GM23338 (cell line): ENCODE measurements around the gene GPR158. TPM values are rescaled to one million over a fixed set of nuclear protein-coding genes. Genes with fewer than 3 reads are reported as not detected.

Experiments used
- ATAC-seq: fragments of 200-7000 bp; cut with Tn5 transposase; 3 replicates; pipeline ENCODE4 v1.9.1; 2020
- DNase-seq: peaks from one replicate; pipeline ENCODE4 v3.0.0-alpha.2; 2015; ENCODE audit warnings: low spot score
- H2AFZ ChIP-seq: fragments of 200-600 bp; sonication (generic); 2 replicates; pipeline ENCODE4 v1.8.0; 2016; ENCODE audit warnings: antibody characterized with exemption, mild to moderate bottlenecking, moderate library complexity
- H3F3A ChIP-seq: fragments of 200-600 bp; sonication (generic); replicated peaks from 2 replicates; pipeline ENCODE4 v1.8.0; 2017; ENCODE audit warnings: antibody characterized with exemption, mixed run types, low read depth
- H3K27ac ChIP-seq: fragments of 200-600 bp; sonication (generic); 2 replicates; pipeline ENCODE4 v1.6.1; 2016; ENCODE audit warnings: low read depth
- H3K27me3 ChIP-seq: fragments of 200-600 bp; sonication (generic); 2 replicates; pipeline ENCODE4 v1.8.0; 2016; ENCODE audit warnings: mild to moderate bottlenecking, mixed run types, moderate library complexity; ENCODE audit not compliant: insufficient read depth
- H3K36me3 ChIP-seq: fragments of 200-600 bp; sonication (generic); 2 replicates; pipeline ENCODE4 v1.8.0; 2016; ENCODE audit warnings: mild to moderate bottlenecking; ENCODE audit not compliant: insufficient read depth
- H3K4me1 ChIP-seq: fragments of 200-600 bp; sonication (generic); 2 replicates; pipeline ENCODE4 v1.8.0; 2016; ENCODE audit warnings: mild to moderate bottlenecking, moderate library complexity; ENCODE audit not compliant: insufficient read depth
- H3K4me2 ChIP-seq: fragments of 200-600 bp; sonication (generic); 2 replicates; pipeline ENCODE4 v1.7.1; 2017; ENCODE audit warnings: mixed run types
- H3K4me3 ChIP-seq: fragments of 200-600 bp; sonication (generic); 2 replicates; pipeline ENCODE4 v1.6.1; 2016; ENCODE audit warnings: mixed run types
- H3K79me2 ChIP-seq: fragments of 200-600 bp; sonication (generic); replicated peaks from 2 replicates; pipeline ENCODE4 v1.8.0; 2017; ENCODE audit warnings: mild to moderate bottlenecking; ENCODE audit not compliant: insufficient read depth
- H3K9me2 ChIP-seq: fragments of 200-600 bp; sonication (generic); 2 replicates; pipeline ENCODE4 v1.8.0; 2017; ENCODE audit not compliant: insufficient read depth
- H4K20me1 ChIP-seq: fragments of 200-600 bp; sonication (generic); replicated peaks from 2 replicates; pipeline ENCODE4 v1.8.0; 2017; ENCODE audit warnings: mild to moderate bottlenecking; ENCODE audit not compliant: insufficient read depth
- H3K27ac Mint-ChIP-seq: 2 replicates; pipeline ENCODE4 v1.8.0; 2020; ENCODE audit warnings: inconsistent platforms, mild to moderate bottlenecking, moderate library complexity, mixed read lengths
- H3K27me3 Mint-ChIP-seq: 3 replicates; pipeline ENCODE4 v1.8.0; 2022; ENCODE audit warnings: low read depth, mild to moderate bottlenecking, moderate library complexity, mixed read lengths, inconsistent platforms; ENCODE audit not compliant: insufficient read depth, poor library complexity
- H3K36me3 Mint-ChIP-seq: 3 replicates; pipeline ENCODE4 v1.8.0; 2021; ENCODE audit warnings: low read depth, mild to moderate bottlenecking, inconsistent platforms, moderate library complexity, mixed read lengths
- H3K4me1 Mint-ChIP-seq: 3 replicates; pipeline ENCODE4 v1.8.0; 2020; ENCODE audit warnings: mild to moderate bottlenecking, inconsistent platforms, mixed read lengths
- H3K4me3 Mint-ChIP-seq: 3 replicates; pipeline ENCODE4 v1.8.0; 2021; ENCODE audit warnings: moderate library complexity, mild to moderate bottlenecking, inconsistent platforms, mixed read lengths
- H3K9me3 Mint-ChIP-seq: 3 replicates; pipeline ENCODE4 v1.8.0; 2020; ENCODE audit warnings: moderate library complexity, mild to moderate bottlenecking, inconsistent platforms, mixed read lengths
- CREB1 ChIP-seq: fragments of 250-450 bp; sonication (Bioruptor Pico); IDR thresholded peaks from 2 replicates; pipeline ENCODE4 v1.5.0; 2020; ENCODE audit warnings: low read depth, mild to moderate bottlenecking, moderate library complexity
- EZH2 ChIP-seq: fragments of 200-600 bp; sonication (generic); IDR thresholded peaks from one replicate; pipeline ENCODE4 v1.8.0; 2017; ENCODE audit warnings: antibody characterized with exemption, mild to moderate bottlenecking, low read depth; ENCODE audit not compliant: unreplicated experiment
- EZH2phosphoT487 ChIP-seq: fragments of 200-600 bp; sonication (generic); IDR thresholded peaks from one replicate; pipeline ENCODE4 v1.8.1; 2018; ENCODE audit warnings: antibody characterized with exemption; ENCODE audit not compliant: unreplicated experiment
- JUNB ChIP-seq: IDR thresholded peaks from one replicate; pipeline ENCODE4 v1.6.1; 2016; ENCODE audit warnings: antibody characterized with exemption; ENCODE audit not compliant: unreplicated experiment
- ZNF114 ChIP-seq: fragments of 250-450 bp; sonication (Bioruptor Pico); IDR thresholded peaks from 2 replicates; pipeline ENCODE4 v1.5.0; 2020; ENCODE audit warnings: mild to moderate bottlenecking, moderate library complexity
- ZNF331 ChIP-seq: fragments of 250-450 bp; sonication (Bioruptor Pico); IDR thresholded peaks from 2 replicates; pipeline ENCODE4 v1.5.0; 2020; ENCODE audit warnings: low read depth, mild to moderate bottlenecking, moderate library complexity
- ZNF462 ChIP-seq: fragments of 250-450 bp; sonication (Bioruptor Pico); IDR thresholded peaks from 2 replicates; pipeline ENCODE4 v1.5.0; 2020; ENCODE audit warnings: mild to moderate bottlenecking, moderate library complexity
- polyA plus RNA-seq: library from polyadenylated mRNA; unstranded; fragments of >200 nt; fragmentation: Nextera tagmentation; extraction: Ambion mirVana; gene quantifications from 2 replicates; pipeline ENCODE4 v1.2.1, GENCODE V29; 2016
- total RNA-seq: library from RNA; depleted of rRNA; stranded (reverse); fragments of >200 nt; shearing (Covaris generic); gene quantifications from 2 replicates; pipeline ENCODE4 v1.2.3, GENCODE V29; 2014
- TF ChIP-seq, protein P1 (sequence below): IDR thresholded peaks from 2 replicates; pipeline ENCODE4 v1.6.1; 2016; ENCODE audit warnings: antibody characterized with exemption

The GPR158 gene
- total and polyA plus RNA-seq, 2 experiments from 2014 or later: 0.13 to 1.5 TPM

DNA sequence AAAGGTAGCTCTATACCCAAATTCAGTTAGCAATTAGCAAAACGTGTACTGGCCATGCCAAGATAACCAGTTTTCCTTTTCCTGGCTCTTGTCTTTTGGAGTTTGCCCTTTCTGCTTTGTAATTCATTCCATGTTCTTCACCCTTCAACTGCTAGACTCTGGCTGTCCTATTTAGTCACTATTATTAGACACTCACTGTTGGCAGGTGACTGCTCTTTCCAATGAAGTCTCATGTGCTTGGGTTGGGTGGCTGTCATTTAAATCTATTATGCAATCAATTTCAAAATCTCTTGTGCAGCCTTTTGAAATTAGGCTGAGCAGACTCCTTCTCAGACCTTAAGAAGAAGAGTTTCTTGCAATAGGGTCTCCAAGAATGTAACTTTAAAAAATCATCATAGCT is 266.5 kb downstream of the GPR158 start:
- H3F3A ChIP-seq: no peaks in the 10 kb centered on the region

More for the DNA sequence above, 266.5 kb downstream of the GPR158 start:
- H3K4me3 ChIP-seq: no peak overlapping the region
- no peak for DNase-seq
- no peak overlapping the region for H2AFZ ChIP-seq
- no peaks in the 10 kb centered on the region for H3K79me2 ChIP-seq
- H3K36me3 Mint-ChIP-seq: no peaks in the 10 kb centered on the region
- no peak overlapping the region for H3K27ac Mint-ChIP-seq
- no peaks in the 10 kb centered on the region for H4K20me1 ChIP-seq
- no peak overlapping the region for H3K27ac ChIP-seq
- ATAC-seq: no peak
- no peak overlapping the region for H3K4me3 Mint-ChIP-seq
- H3K4me2 ChIP-seq: no peak overlapping the region
- no peak for TF ChIP-seq EZH2
- no peak for TF ChIP-seq EZH2phosphoT487
- TF ChIP-seq ZNF114 (CRISPR knock-in tag): no peak
- no peak for TF ChIP-seq JUNB
- TF ChIP-seq, protein P1, sequence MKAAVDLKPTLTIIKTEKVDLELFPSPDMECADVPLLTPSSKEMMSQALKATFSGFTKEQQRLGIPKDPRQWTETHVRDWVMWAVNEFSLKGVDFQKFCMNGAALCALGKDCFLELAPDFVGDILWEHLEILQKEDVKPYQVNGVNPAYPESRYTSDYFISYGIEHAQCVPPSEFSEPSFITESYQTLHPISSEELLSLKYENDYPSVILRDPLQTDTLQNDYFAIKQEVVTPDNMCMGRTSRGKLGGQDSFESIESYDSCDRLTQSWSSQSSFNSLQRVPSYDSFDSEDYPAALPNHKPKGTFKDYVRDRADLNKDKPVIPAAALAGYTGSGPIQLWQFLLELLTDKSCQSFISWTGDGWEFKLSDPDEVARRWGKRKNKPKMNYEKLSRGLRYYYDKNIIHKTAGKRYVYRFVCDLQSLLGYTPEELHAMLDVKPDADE: no peak
- no peak for TF ChIP-seq CREB1 (CRISPR knock-in tag)
- no peak for TF ChIP-seq ZNF462 (CRISPR knock-in tag)
- no peak for TF ChIP-seq ZNF331
- H3K27me3 ChIP-seq: no peaks in the 10 kb centered on the region
- H3K9me2 ChIP-seq: no peaks in the 10 kb centered on the region
- H3K9me3 Mint-ChIP-seq: no peaks in the 10 kb centered on the region
- peaks cover 9% of the 10 kb centered on the region; the same call in 1 of the 2 replicates for H3K4me1 ChIP-seq
- H3K4me1 Mint-ChIP-seq: peaks cover 10% of the 10 kb centered on the region
- H3K27me3 Mint-ChIP-seq: peaks cover 4% of the 10 kb centered on the region
- no peaks in the 10 kb centered on the region for H3K36me3 ChIP-seq
